ENCODE measurements around the gene LUZP1. TPM values are rescaled to one million over a fixed set of nuclear protein-coding genes. Genes with fewer than 3 reads are reported as not detected.

The LUZP1 gene
- total and polyA plus RNA-seq, 2 experiments from 2014 or later, result 45.7 to 152 TPM

DNA sequence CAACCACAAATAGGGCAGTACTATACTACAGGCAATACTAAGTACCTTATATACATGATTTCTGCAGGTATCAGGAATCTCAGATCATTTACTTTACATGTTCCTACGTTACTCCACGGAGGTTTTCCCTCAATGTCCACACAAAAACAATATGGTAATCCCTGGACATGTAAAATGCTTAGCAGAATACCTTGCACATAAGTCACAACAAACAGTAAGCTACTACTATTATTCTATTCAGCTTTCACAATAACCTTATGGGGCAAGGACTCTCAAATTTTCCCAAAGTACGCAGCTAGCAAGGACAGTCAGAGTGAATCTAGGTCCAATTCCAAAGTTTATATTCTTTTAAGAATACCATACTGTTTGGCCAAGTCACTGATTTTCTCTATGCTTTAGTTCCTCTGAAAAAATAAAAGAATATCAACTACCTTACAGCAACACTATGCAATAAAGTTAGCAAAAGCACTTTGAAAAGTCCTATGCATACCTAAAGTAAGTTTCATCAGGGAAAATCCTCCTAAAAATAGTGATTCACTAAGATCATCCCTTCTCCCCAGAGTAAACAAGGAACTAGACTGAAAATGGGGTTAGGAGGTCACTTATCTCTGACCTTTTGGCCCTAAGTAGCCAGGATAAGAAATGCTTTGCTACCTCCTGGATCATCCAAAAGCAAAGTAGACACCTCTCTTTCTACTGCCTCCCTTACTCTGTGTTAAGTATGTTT, 67.4 kb downstream of the LUZP1 start:
- no peak overlapping the region for H2AFZ ChIP-seq
- Mint-ChIP-seq H3K36me3 (ENCODE audit: low read depth) (peaks cover 8% of the 10 kb centered on the region; the same call in 2 of the 3 replicates), H3K27ac (no peak overlapping the region), H3K27me3 (ENCODE audit: insufficient read depth, low read depth, poor library complexity) (no peaks in the 10 kb centered on the region), H3K9me3 (no peaks in the 10 kb centered on the region; the same call in 2 of the 3 replicates), H3K4me3 (no peak overlapping the region), H3K4me1 (peaks cover 34% of the 10 kb centered on the region)
- no peaks in the 10 kb centered on the region for H3K27me3 ChIP-seq (ENCODE audit: insufficient read depth)
- H3K27ac ChIP-seq (ENCODE audit: low read depth), result peak overlapping the region; percentile 71; the same call in 1 of the 2 replicates
- H3K79me2 ChIP-seq (replicated peaks; ENCODE audit: insufficient read depth), result peaks cover 61% of the 10 kb centered on the region
- peaks cover 37% of the 10 kb centered on the region for H4K20me1 ChIP-seq (replicated peaks; ENCODE audit: insufficient read depth)
- ATAC-seq (no peak), DNase-seq (ENCODE audit: low spot score) (no peak)
- no peaks in the 10 kb centered on the region for H3K9me2 ChIP-seq (ENCODE audit: insufficient read depth)
- H3K36me3 ChIP-seq (ENCODE audit: insufficient read depth), result peaks cover 10% of the 10 kb centered on the region
- H3K4me1 ChIP-seq (ENCODE audit: insufficient read depth), result peaks cover 34% of the 10 kb centered on the region
- no peaks in the 10 kb centered on the region for H3F3A ChIP-seq (replicated peaks; ENCODE audit: low read depth)
- no peak overlapping the region for H3K4me2 ChIP-seq
- TF ChIP-seq STAT1 (IDR thresholded peaks at IDR 0.05; ENCODE audit: unreplicated experiment) (no peak), NANOG (IDR thresholded peaks at IDR 0.05; ENCODE audit: borderline replicate concordance) (no peak), POLR2AphosphoS5 (IDR thresholded peaks at IDR 0.05; ENCODE audit: low read depth) (no peak)
- TF ChIP-seq, protein P1, sequence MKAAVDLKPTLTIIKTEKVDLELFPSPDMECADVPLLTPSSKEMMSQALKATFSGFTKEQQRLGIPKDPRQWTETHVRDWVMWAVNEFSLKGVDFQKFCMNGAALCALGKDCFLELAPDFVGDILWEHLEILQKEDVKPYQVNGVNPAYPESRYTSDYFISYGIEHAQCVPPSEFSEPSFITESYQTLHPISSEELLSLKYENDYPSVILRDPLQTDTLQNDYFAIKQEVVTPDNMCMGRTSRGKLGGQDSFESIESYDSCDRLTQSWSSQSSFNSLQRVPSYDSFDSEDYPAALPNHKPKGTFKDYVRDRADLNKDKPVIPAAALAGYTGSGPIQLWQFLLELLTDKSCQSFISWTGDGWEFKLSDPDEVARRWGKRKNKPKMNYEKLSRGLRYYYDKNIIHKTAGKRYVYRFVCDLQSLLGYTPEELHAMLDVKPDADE (IDR thresholded peaks at IDR 0.05), result no peak
- no peak overlapping the region for H3K4me3 ChIP-seq

DNA sequence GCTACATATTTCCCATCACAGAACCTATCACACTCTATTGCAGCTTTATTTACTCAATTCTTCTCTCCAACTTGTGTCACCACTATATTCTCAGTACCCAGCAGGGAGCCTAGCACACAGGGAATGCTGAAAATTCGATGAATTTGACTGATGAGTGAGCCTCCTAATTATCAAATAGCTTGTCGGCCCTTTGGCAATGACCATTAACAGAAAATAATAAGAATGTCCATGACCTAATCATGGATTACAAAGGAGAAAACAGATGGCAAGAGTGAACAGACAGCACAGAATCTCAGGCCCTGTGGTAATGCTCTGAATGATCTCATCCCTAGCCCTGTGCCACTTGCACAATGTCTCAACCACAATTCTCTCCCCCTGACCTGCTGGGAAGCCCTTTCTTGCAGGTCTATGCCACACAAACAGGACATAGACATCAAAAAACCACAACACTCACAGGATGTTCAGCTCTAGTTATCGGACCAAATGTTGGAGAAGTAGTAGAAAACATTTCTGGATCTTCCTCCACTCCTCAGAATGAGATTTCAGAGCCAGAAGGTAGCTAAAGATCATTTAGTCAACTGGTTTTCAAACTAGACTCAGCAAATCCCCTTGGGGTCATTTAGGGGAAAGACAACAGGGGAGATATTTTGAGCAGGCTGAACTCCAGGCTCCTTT, 68.4 kb downstream of the LUZP1 start:
- Mint-ChIP-seq H3K27ac (no peak overlapping the region), H3K27me3 (ENCODE audit: insufficient read depth, low read depth, poor library complexity) (no peaks in the 10 kb centered on the region), H3K4me3 (no peak overlapping the region), H3K36me3 (ENCODE audit: low read depth) (peaks cover 7% of the 10 kb centered on the region; the same call in 1 of the 3 replicates), H3K9me3 (no peaks in the 10 kb centered on the region; the same call in 2 of the 3 replicates), H3K4me1 (peaks cover 34% of the 10 kb centered on the region)
- TF ChIP-seq, protein P2, sequence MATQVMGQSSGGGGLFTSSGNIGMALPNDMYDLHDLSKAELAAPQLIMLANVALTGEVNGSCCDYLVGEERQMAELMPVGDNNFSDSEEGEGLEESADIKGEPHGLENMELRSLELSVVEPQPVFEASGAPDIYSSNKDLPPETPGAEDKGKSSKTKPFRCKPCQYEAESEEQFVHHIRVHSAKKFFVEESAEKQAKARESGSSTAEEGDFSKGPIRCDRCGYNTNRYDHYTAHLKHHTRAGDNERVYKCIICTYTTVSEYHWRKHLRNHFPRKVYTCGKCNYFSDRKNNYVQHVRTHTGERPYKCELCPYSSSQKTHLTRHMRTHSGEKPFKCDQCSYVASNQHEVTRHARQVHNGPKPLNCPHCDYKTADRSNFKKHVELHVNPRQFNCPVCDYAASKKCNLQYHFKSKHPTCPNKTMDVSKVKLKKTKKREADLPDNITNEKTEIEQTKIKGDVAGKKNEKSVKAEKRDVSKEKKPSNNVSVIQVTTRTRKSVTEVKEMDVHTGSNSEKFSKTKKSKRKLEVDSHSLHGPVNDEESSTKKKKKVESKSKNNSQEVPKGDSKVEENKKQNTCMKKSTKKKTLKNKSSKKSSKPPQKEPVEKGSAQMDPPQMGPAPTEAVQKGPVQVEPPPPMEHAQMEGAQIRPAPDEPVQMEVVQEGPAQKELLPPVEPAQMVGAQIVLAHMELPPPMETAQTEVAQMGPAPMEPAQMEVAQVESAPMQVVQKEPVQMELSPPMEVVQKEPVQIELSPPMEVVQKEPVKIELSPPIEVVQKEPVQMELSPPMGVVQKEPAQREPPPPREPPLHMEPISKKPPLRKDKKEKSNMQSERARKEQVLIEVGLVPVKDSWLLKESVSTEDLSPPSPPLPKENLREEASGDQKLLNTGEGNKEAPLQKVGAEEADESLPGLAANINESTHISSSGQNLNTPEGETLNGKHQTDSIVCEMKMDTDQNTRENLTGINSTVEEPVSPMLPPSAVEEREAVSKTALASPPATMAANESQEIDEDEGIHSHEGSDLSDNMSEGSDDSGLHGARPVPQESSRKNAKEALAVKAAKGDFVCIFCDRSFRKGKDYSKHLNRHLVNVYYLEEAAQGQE (IDR thresholded peaks at IDR 0.05; ENCODE audit: unreplicated experiment), result no peak
- TF ChIP-seq EZH2phosphoT487 (IDR thresholded peaks at IDR 0.05; ENCODE audit: unreplicated experiment) (no peak), EZH2 (IDR thresholded peaks at IDR 0.05; ENCODE audit: low read depth, unreplicated experiment) (no peak), ZNF331 (CRISPR knock-in tag; IDR thresholded peaks at IDR 0.05; ENCODE audit: low read depth) (no peak)
- TF ChIP-seq, protein P3, sequence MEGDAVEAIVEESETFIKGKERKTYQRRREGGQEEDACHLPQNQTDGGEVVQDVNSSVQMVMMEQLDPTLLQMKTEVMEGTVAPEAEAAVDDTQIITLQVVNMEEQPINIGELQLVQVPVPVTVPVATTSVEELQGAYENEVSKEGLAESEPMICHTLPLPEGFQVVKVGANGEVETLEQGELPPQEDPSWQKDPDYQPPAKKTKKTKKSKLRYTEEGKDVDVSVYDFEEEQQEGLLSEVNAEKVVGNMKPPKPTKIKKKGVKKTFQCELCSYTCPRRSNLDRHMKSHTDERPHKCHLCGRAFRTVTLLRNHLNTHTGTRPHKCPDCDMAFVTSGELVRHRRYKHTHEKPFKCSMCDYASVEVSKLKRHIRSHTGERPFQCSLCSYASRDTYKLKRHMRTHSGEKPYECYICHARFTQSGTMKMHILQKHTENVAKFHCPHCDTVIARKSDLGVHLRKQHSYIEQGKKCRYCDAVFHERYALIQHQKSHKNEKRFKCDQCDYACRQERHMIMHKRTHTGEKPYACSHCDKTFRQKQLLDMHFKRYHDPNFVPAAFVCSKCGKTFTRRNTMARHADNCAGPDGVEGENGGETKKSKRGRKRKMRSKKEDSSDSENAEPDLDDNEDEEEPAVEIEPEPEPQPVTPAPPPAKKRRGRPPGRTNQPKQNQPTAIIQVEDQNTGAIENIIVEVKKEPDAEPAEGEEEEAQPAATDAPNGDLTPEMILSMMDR (conservative IDR thresholded peaks at IDR 0.05; ENCODE audit: low read depth in 2 of 2), result peak in 1 of 2 experiments; percentile 29; a peak in 2 of 4 replicates
- Histone ChIP-seq H3K27me3 (ENCODE audit: insufficient read depth) (no peaks in the 10 kb centered on the region), H3K4me2 (peak overlapping the region; percentile 24; the same call in 1 of the 2 replicates), H3K4me3 (no peak overlapping the region), H3K4me1 (ENCODE audit: insufficient read depth) (peaks cover 34% of the 10 kb centered on the region), H3K27ac (ENCODE audit: low read depth) (peak overlapping the region; percentile 71), H3K79me2 (replicated peaks; ENCODE audit: insufficient read depth) (peaks cover 67% of the 10 kb centered on the region), H3F3A (replicated peaks; ENCODE audit: low read depth) (no peaks in the 10 kb centered on the region), H3K9me2 (ENCODE audit: insufficient read depth) (no peaks in the 10 kb centered on the region), H3K36me3 (ENCODE audit: insufficient read depth) (peaks cover 9% of the 10 kb centered on the region), H2AFZ (no peak overlapping the region), H4K20me1 (replicated peaks; ENCODE audit: insufficient read depth) (peaks cover 39% of the 10 kb centered on the region)
- peak; percentile 35 for ATAC-seq
- peak; percentile 60 for DNase-seq (ENCODE audit: low spot score)

All from GM23338 (cell line).